GM12878 (cell line): Measurements from ENCODE around the gene VAV2. TPM values are rescaled to one million over a fixed set of nuclear protein-coding genes. Genes with fewer than 3 reads are reported as not detected.

Experiments used
- ATAC-seq: fragments of 200-7000 bp; cut with Tn5 transposase; 3 replicates; pipeline ENCODE4 v1.9.1; 2020; ENCODE audit warnings: mild to moderate bottlenecking, moderate library complexity
- BruUV-seq: library from RNA; stranded (reverse); fragments of 400-500 nt; replicated peaks from 2 replicates; lab custom pipeline; 2021; lab: Mats Ljungman, UMichigan
- CTCF ChIA-PET: fragments of 300-600 bp; sonication (Branson Sonifier 250); formaldehyde crosslinking; extraction: SDS; loops from one replicate; lab custom pipeline; 2021; ENCODE audit warnings: inconsistent platforms; lab: Yijun Ruan, JAX
- POLR2A ChIA-PET: fragments of 350-600 bp; formaldehyde crosslinking; extraction: SDS; loops from one replicate; lab custom pipeline; 2021; ENCODE audit warnings: inconsistent platforms; lab: Charles Lee
- RAD21 ChIA-PET: fragments of 300-600 bp; sonication (Branson Sonifier 250); formaldehyde crosslinking; loops from one replicate; lab custom pipeline; 2023; ENCODE audit warnings: antibody characterized with exemption; ENCODE audit not compliant: unreplicated experiment; lab: Charles Lee
- SMC1A ChIA-PET: fragments of 300-600 bp; sonication (Branson Sonifier 250); formaldehyde crosslinking; loops from one replicate; lab custom pipeline; 2023; ENCODE audit not compliant: unreplicated experiment, uncharacterized antibody; lab: Charles Lee
- DNase-seq: peaks from one replicate; pipeline ENCODE4 v3.0.0-alpha.2; 2011; ENCODE audit warnings: low read depth, low spot score
- FAIRE-seq: peaks from 3 replicates; lab custom pipeline; 2011; peaks lifted over from hg19 to GRCh38; lab: Jason Lieb, UNC
- H2AFZ ChIP-seq: 2 replicates; pipeline ENCODE4 v1.6.0; 2011; ENCODE audit warnings: low read depth, low read length, control low read depth; ENCODE audit not compliant: control insufficient read depth
- H3K27ac ChIP-seq: 2 replicates; pipeline ENCODE4 v1.5.1; 2011; ENCODE audit warnings: control low read depth; ENCODE audit not compliant: control insufficient read depth, insufficient read depth
- H3K27me3 ChIP-seq, 2 experiments: replicated peaks in 1 of 2; 2 replicates each; pipeline versions ENCODE4 v1.6.0 to v1.6.1; 2011; ENCODE audit warnings: low read length in 1 of 2; ENCODE audit not compliant: control insufficient read depth in 2 of 2, insufficient read depth in 2 of 2
- H3K36me3 ChIP-seq, 2 experiments: 2 replicates each; pipeline ENCODE4 v1.5.1; 2011; ENCODE audit warnings: low read length in 1 of 2; ENCODE audit not compliant: control insufficient read depth in 2 of 2, insufficient read depth in 2 of 2
- H3K4me1 ChIP-seq: 2 replicates; pipeline ENCODE4 v1.6.1; 2011; ENCODE audit warnings: mild to moderate bottlenecking, low read length, moderate library complexity, mixed read lengths; ENCODE audit not compliant: control insufficient read depth, insufficient read depth
- H3K4me2 ChIP-seq: 2 replicates; pipeline ENCODE4 v1.6.0; 2011; ENCODE audit warnings: control low read depth; ENCODE audit not compliant: control insufficient read depth, insufficient read depth
- H3K4me3 ChIP-seq: fragments of 200-600 bp; sonication (generic); 2 replicates; pipeline ENCODE4 v1.5.1; 2016
- H3K79me2 ChIP-seq: 2 replicates; pipeline ENCODE4 v1.6.0; 2011; ENCODE audit warnings: low read length; ENCODE audit not compliant: control insufficient read depth, insufficient read depth
- H3K9ac ChIP-seq: 2 replicates; pipeline ENCODE4 v1.8.0; 2011; ENCODE audit warnings: low read length, control low read depth, mixed read lengths; ENCODE audit not compliant: control insufficient read depth, insufficient read depth
- H3K9me3 ChIP-seq: replicated peaks from 3 replicates; pipeline ENCODE4 v1.5.1; 2011; ENCODE audit warnings: mild to moderate bottlenecking, low read length; ENCODE audit not compliant: control insufficient read depth, insufficient read depth
- H4K20me1 ChIP-seq: 2 replicates; pipeline ENCODE4 v1.6.0; 2011; ENCODE audit not compliant: control insufficient read depth, insufficient read depth
- CBFB ChIP-seq: IDR thresholded peaks from 2 replicates; pipeline ENCODE4 v1.6.1; 2016; ENCODE audit warnings: antibody characterized with exemption, low read depth
- NRF1 ChIP-seq: conservative IDR thresholded peaks from 2 replicates; pipeline ENCODE4 v1.6.1; 2011; ENCODE audit warnings: mild to moderate bottlenecking, low read depth, low read length, improper control_type of control experiment
- ZNF384 ChIP-seq: IDR thresholded peaks from 2 replicates; pipeline ENCODE4 v1.6.1; 2012; ENCODE audit warnings: low read depth, mild to moderate bottlenecking, low read length, improper control_type of control experiment, borderline replicate concordance
- WGBS: methylation state at CpG from one replicate; pipeline ENCODE4 v1.1.6; 2016; ENCODE audit warnings: low lambda C conversion rate; ENCODE audit not compliant: insufficient replicate concordance, insufficient coverage; ENCODE audit errors: missing lambda C conversion rate; 5-methylcytosine and 5-hydroxymethylcytosine counted together
- in situ Hi-C: fragments of 300-500 bp; cut with MboI; formaldehyde crosslinking; loops from 9 replicates; pipeline ENCODE4 v1.14.3; 2018; ENCODE audit warnings: mixed read lengths
- intact Hi-C: fragments of 100-400 bp; cut with micrococcal nuclease; formaldehyde crosslinking; loops from one replicate; pipeline ENCODE4 v1.14.2; 2022; ENCODE audit not compliant: unreplicated experiment
- polyA plus RNA-seq, 11 experiments: library from polyadenylated mRNA; depleted of rRNA in 4 of 11; unstranded in 6 of 11; stranded (reverse) in 5 of 11; fragments of >200 nt; fragmentation: Nextera tagmentation in 4 of 11; fragmentation: Illumina TruSeq in 1 of 11; extraction: Ambion mirVana in 4 of 11; extraction: Trizol in 1 of 11; gene quantifications; 1 replicate in 1 of 11; 2 replicates in 10 of 11; pipeline versions ENCODE4 v1.2.1 to v1.2.3, GENCODE V29; 2011 to 2016; ENCODE audit warnings: inconsistent platforms in 2 of 11, missing spikeins in 2 of 11, low read depth in 1 of 11
- total RNA-seq, 4 experiments: library from RNA; depleted of rRNA in 3 of 4; stranded (reverse); fragments of >200 nt in 3 of 4; fragmentation: Illumina TruSeq in 1 of 4; extraction: Trizol in 1 of 4; gene quantifications; 2 replicates each; pipeline versions ENCODE4 v1.2.1 to v1.2.3, GENCODE V29; 2013 to 2021
- TF ChIP-seq, protein P1 (sequence below): IDR thresholded peaks from 2 replicates; pipeline ENCODE4 v1.6.1; 2012; ENCODE audit warnings: mild to moderate bottlenecking, low read depth, low read length

VAV2 gene
- total and polyA plus RNA-seq, 10 of the 15 experiments (the other 5 are each of a cell fraction or from before 2014, with no cell fraction given) = 0.13 to 43.9 (median 16.9) TPM

- Histone ChIP-seq H4K20me1 (no peaks in the 10 kb centered on the region), H3K4me2 (no peak overlapping the region), H3K27me3 (no peaks in the 10 kb centered on the region), H3K79me2 (no peaks in the 10 kb centered on the region), H3K9ac (no peak overlapping the region), H3K27ac (no peak overlapping the region), H3K4me3 (no peak overlapping the region), H3K9me3 (no peaks in the 10 kb centered on the region), H2AFZ (no peak overlapping the region), H3K4me1 (no peaks in the 10 kb centered on the region), H3K36me3 (peaks cover 0 to 17% of the 10 kb centered on the region in 2 experiments; a peak in 3 of 4 replicates)
- ChIA-PET POLR2A (no interaction called here), RAD21 (no interaction called here), CTCF (no interaction called here), SMC1A (no interaction called here)
- in situ Hi-C loops (no loop called here), intact Hi-C loops (no loop called here)
- FAIRE-seq (no peak), ATAC-seq (no peak), DNase-seq (no peak)
- BruUV-seq = no TSS peak
- TF ChIP-seq NRF1 (no peak), ZNF384 (no peak), CBFB (no peak)
- TF ChIP-seq, protein P1, sequence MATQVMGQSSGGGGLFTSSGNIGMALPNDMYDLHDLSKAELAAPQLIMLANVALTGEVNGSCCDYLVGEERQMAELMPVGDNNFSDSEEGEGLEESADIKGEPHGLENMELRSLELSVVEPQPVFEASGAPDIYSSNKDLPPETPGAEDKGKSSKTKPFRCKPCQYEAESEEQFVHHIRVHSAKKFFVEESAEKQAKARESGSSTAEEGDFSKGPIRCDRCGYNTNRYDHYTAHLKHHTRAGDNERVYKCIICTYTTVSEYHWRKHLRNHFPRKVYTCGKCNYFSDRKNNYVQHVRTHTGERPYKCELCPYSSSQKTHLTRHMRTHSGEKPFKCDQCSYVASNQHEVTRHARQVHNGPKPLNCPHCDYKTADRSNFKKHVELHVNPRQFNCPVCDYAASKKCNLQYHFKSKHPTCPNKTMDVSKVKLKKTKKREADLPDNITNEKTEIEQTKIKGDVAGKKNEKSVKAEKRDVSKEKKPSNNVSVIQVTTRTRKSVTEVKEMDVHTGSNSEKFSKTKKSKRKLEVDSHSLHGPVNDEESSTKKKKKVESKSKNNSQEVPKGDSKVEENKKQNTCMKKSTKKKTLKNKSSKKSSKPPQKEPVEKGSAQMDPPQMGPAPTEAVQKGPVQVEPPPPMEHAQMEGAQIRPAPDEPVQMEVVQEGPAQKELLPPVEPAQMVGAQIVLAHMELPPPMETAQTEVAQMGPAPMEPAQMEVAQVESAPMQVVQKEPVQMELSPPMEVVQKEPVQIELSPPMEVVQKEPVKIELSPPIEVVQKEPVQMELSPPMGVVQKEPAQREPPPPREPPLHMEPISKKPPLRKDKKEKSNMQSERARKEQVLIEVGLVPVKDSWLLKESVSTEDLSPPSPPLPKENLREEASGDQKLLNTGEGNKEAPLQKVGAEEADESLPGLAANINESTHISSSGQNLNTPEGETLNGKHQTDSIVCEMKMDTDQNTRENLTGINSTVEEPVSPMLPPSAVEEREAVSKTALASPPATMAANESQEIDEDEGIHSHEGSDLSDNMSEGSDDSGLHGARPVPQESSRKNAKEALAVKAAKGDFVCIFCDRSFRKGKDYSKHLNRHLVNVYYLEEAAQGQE = no peak
- 95% methylated on average over 26 of the region's 26 CpGs for WGBS
Observed at GRCh38 chr9:134033516-134034214, 41.5 kb upstream of the VAV2 start.
